GM21529 (cell line): Measurements from ENCODE around the gene NRCAM.
"Not testable (repeated sequence)": the region's sequence is repeated elsewhere in the genome, so short reads cannot be mapped to it uniquely, and the experiment has no call there.

ENCODE experiments used
- ATAC-seq: cut with Tn5 transposase; IDR thresholded peaks from one replicate; pipeline ENCODE4 v1.9.1; 2021; ENCODE audit not compliant: unreplicated experiment

The NRCAM gene

GRCh38 chr7:108403597-108404217 lies 52.5 kb downstream of the NRCAM start:
- no peak for ATAC-seq

GRCh38 chr7:108402865-108403264 lies 53.4 kb downstream of the NRCAM start:
- no peak for ATAC-seq

GRCh38 chr7:108396080-108396479 lies 60.2 kb downstream of the NRCAM start:
- ATAC-seq: no peak

- ATAC-seq: no peak
Measured at GRCh38 chr7:108395426-108395825, 60.8 kb downstream of the NRCAM start.

- not testable (repeated sequence) for ATAC-seq
Measured at GRCh38 chr7:108393097-108393496, 63.1 kb downstream of the NRCAM start.

- not testable (repeated sequence) for ATAC-seq
Measured at GRCh38 chr7:108387686-108388085, 68.5 kb downstream of the NRCAM start.

GRCh38 chr7:108385834-108386422 lies 70.3 kb downstream of the NRCAM start:
- ATAC-seq: no peak

- no peak for ATAC-seq
Measured at GRCh38 chr7:108384716-108385483, 71.3 kb downstream of the NRCAM start.

GRCh38 chr7:108382932-108383331 lies 73.3 kb downstream of the NRCAM start:
- no peak for ATAC-seq

GRCh38 chr7:108380517-108380916 lies 75.7 kb downstream of the NRCAM start:
- no peak for ATAC-seq

GRCh38 chr7:108376206-108376605 lies 80.0 kb downstream of the NRCAM start:
- no peak for ATAC-seq

GRCh38 chr7:108375668-108376067 lies 80.6 kb downstream of the NRCAM start:
- peak; percentile 78 for ATAC-seq

GRCh38 chr7:108374899-108375298 lies 81.3 kb downstream of the NRCAM start:
- ATAC-seq: no peak

- ATAC-seq: no peak
Measured at GRCh38 chr7:108372618-108373017, 83.6 kb downstream of the NRCAM start.

GRCh38 chr7:108370616-108371015 lies 85.6 kb downstream of the NRCAM start:
- no peak for ATAC-seq

GRCh38 chr7:108368466-108368865 lies 87.8 kb downstream of the NRCAM start:
- no peak for ATAC-seq

GRCh38 chr7:108367946-108368345 lies 88.3 kb downstream of the NRCAM start:
- no peak for ATAC-seq

- ATAC-seq: no peak
Measured at GRCh38 chr7:108367314-108367713, 88.9 kb downstream of the NRCAM start.

- no peak for ATAC-seq
Measured at GRCh38 chr7:108363659-108364058, 92.6 kb downstream of the NRCAM start.

GRCh38 chr7:108360058-108360800 lies 96.0 kb downstream of the NRCAM start:
- ATAC-seq: no peak

- no peak for ATAC-seq
Measured at GRCh38 chr7:108358553-108358952, 97.7 kb downstream of the NRCAM start.

GRCh38 chr7:108351729-108352131 lies 104.5 kb downstream of the NRCAM start:
- no peak for ATAC-seq
